B cell (primary cell): ENCODE data around the gene NUBP2. TPM values are rescaled to one million over a fixed set of nuclear protein-coding genes. Genes with fewer than 3 reads are reported as not detected.
A peak's percentile ranks its signal among the peaks of the same experiment; 100 is the strongest.

Experiments used
- ATAC-seq: fragments of 200-7000 bp; cut with Tn5 transposase; one replicate; pipeline ENCODE4 v1.10.0; 2021; ENCODE audit warnings: low read depth, mild to moderate bottlenecking, moderate number of reproducible peaks, moderate library complexity
- CTCF ChIA-PET: fragments of 350-600 bp; sonication (Branson Sonifier 250); formaldehyde crosslinking; loops from one replicate; lab custom pipeline; 2021; ENCODE audit warnings: antibody characterized with exemption, inconsistent platforms; lab: Charles Lee
- POLR2A ChIA-PET: fragments of 350-600 bp; sonication (Branson Sonifier 250); formaldehyde crosslinking; loops from one replicate; lab custom pipeline; 2021; ENCODE audit warnings: antibody characterized with exemption; lab: Charles Lee
- DNase-seq: peaks from one replicate; pipeline ENCODE4 v3.0.0; 2013
- H2AFZ ChIP-seq: 2 replicates; pipeline ENCODE4 v1.6.1; 2012; ENCODE audit warnings: mild to moderate bottlenecking, low read depth, low read length; ENCODE audit not compliant: insufficient read depth, poor library complexity, severe bottlenecking
- H3K27ac ChIP-seq, 2 donors: 1 replicate in 1 of 2; 2 replicates in 1 of 2; pipeline ENCODE4 v1.5.1; 2012 to 2013; ENCODE audit warnings: low read length in 2 of 2, mild to moderate bottlenecking in 2 of 2, moderate library complexity in 1 of 2
- H3K27me3 ChIP-seq, 4 experiments: fragments of 200-600 bp in 1 of 4; sonication (generic) in 1 of 4; replicated peaks in 1 of 4; 1 replicate in 2 of 4; 2 replicates in 2 of 4; pipeline versions ENCODE4 v1.6.1 to v1.7.0; 2013 to 2016; ENCODE audit warnings: low read length in 3 of 4, mild to moderate bottlenecking in 2 of 4, mixed read lengths in 1 of 4, moderate library complexity in 1 of 4; ENCODE audit not compliant: insufficient read depth in 4 of 4, control insufficient read depth in 3 of 4; ENCODE audit errors: control extremely low read depth in 1 of 4
- H3K36me3 ChIP-seq, 2 experiments: replicated peaks in 1 of 2; 1 replicate in 1 of 2; 2 replicates in 1 of 2; pipeline versions ENCODE4 v1.6.1 to v1.7.1; 2013; ENCODE audit warnings: low read length in 1 of 2; ENCODE audit not compliant: insufficient read depth in 2 of 2, control insufficient read depth in 1 of 2; ENCODE audit errors: control extremely low read depth in 1 of 2, extremely low read depth in 1 of 2
- H3K4me1 ChIP-seq, 2 donors: fragments of 200-600 bp in 1 of 2; sonication (generic) in 1 of 2; 1 replicate in 1 of 2; 2 replicates in 1 of 2; pipeline versions ENCODE4 v1.5.1 to v1.6.1; 2013 to 2017; ENCODE audit warnings: low read length in 2 of 2; ENCODE audit not compliant: control insufficient read depth in 2 of 2, insufficient read depth in 2 of 2
- H3K4me2 ChIP-seq: replicated peaks from 2 replicates; pipeline ENCODE3; 2012; ENCODE audit warnings: mild to moderate bottlenecking, low read depth, low read length; ENCODE audit not compliant: poor library complexity, severe bottlenecking
- H3K4me3 ChIP-seq, 5 experiments: fragments of 200-600 bp in 1 of 5; sonication (generic) in 1 of 5; 1 replicate in 3 of 5; 2 replicates in 2 of 5; pipeline versions ENCODE4 v1.5.1 to v1.7.0; 2011 to 2016; ENCODE audit warnings: low read length in 4 of 5, mild to moderate bottlenecking in 4 of 5, low read depth in 2 of 5, control low read depth in 1 of 5, moderate library complexity in 1 of 5; ENCODE audit not compliant: insufficient read depth in 1 of 5; ENCODE audit errors: control extremely low read depth in 1 of 5, extremely low read depth in 1 of 5
- H3K79me2 ChIP-seq: fragments of 200-600 bp; sonication (generic); one replicate; pipeline ENCODE4 v1.6.0; 2016; ENCODE audit warnings: low read length; ENCODE audit not compliant: control insufficient read depth, insufficient read depth
- H3K9ac ChIP-seq: fragments of 200-600 bp; sonication (generic); 2 replicates; pipeline ENCODE4 v1.6.1; 2017; ENCODE audit warnings: mild to moderate bottlenecking, low read length, moderate library complexity
- H3K9me3 ChIP-seq, 3 donors: one replicate each; pipeline versions ENCODE4 v1.6.1 to v1.7.1; 2013; ENCODE audit warnings: low read length in 2 of 3; ENCODE audit not compliant: control insufficient read depth in 2 of 3, insufficient read depth in 1 of 3; ENCODE audit errors: control extremely low read depth in 1 of 3
- H4K20me1 ChIP-seq: 2 replicates; pipeline ENCODE4 v1.6.0; 2012; ENCODE audit warnings: mild to moderate bottlenecking, low read length; ENCODE audit not compliant: insufficient read depth, control insufficient read depth, poor library complexity, severe bottlenecking
- H3K27ac Mint-ChIP-seq: one replicate; pipeline ENCODE4 v1.8.0; 2021; ENCODE audit warnings: mixed read lengths
- H3K27me3 Mint-ChIP-seq: one replicate; pipeline ENCODE4 v1.8.0; 2021; ENCODE audit warnings: mixed read lengths
- H3K4me1 Mint-ChIP-seq: one replicate; pipeline ENCODE4 v1.8.0; 2021; ENCODE audit warnings: mixed read lengths
- H3K4me3 Mint-ChIP-seq: one replicate; pipeline ENCODE4 v1.8.0; 2021; ENCODE audit warnings: mixed read lengths
- H3K9me3 Mint-ChIP-seq: one replicate; pipeline ENCODE4 v1.8.0; 2022; ENCODE audit warnings: mixed read lengths; ENCODE audit not compliant: insufficient read depth
- CTCF ChIP-seq: fragments of 200-600 bp; IDR thresholded peaks from one replicate; pipeline ENCODE4 v1.8.0; 2022; ENCODE audit warnings: antibody characterized with exemption, mild to moderate bottlenecking
- EZH2 ChIP-seq: IDR thresholded peaks from 2 replicates; pipeline ENCODE4 v1.6.1; 2012; ENCODE audit warnings: borderline replicate concordance, low read depth, mild to moderate bottlenecking, moderate library complexity, low read length; ENCODE audit not compliant: insufficient read depth, poor library complexity, severe bottlenecking
- WGBS: methylation state at CpG from one replicate; pipeline ENCODE4 v1.1.5; 2013; ENCODE audit warnings: missing lambda C conversion rate; ENCODE audit not compliant: insufficient coverage; 5-methylcytosine and 5-hydroxymethylcytosine counted together
- intact Hi-C: fragments of 100-400 bp; cut with micrococcal nuclease; formaldehyde crosslinking; loops from one replicate; pipeline ENCODE4 v1.10.0; 2022
- polyA plus RNA-seq: library from polyadenylated mRNA; depleted of rRNA; stranded (reverse); fragments of >200 nt; gene quantifications from 2 replicates; pipeline ENCODE4 v1.2.3, GENCODE V29; 2012
- total RNA-seq, 2 donors: library from RNA; stranded (reverse); fragments of 120-200 nt in 1 of 2; gene quantifications; 1 replicate in 1 of 2; 2 replicates in 1 of 2; pipeline versions ENCODE4 v1.2.3 to v1.2.4, GENCODE V29; 2013 to 2022

The NUBP2 gene
- total and polyA plus RNA-seq, 2 donors (not counting 1 experiment from before 2014, with no cell fraction given): 50.2 to 71.7 TPM

GRCh38 chr16:1826691-1827573 lies 44.2 kb downstream of the NUBP2 start, which contains the start of the genes FAHD1 and HAGH:
FAHD1 (plus strand) TSS chr16:1827206; CDS start chr16:1827239, 33 bp downstream.
HAGH (minus strand) TSS chr16:1826825; CDS start chr16:1826787, 38 bp downstream.
- ChIA-PET CTCF (interaction anchor here (0.6 to 2.0 kb wide), 4 partner anchors 12 to 122 kb away, joined by 3 to 5 read pairs (median 4); partner anchors contain the start of genes NUBP2 and SPSB3), POLR2A (interaction anchor here (0.6 to 1.6 kb wide), 9 partner anchors 44 to 1219 kb away, joined by 3 to 6 read pairs (median 5); partner anchors contain the start of genes CRAMP1, IFT140, NUBP2 and SPSB3)
- peak within 1 kb of the TSS; percentile 98 for H2AFZ ChIP-seq
- peaks cover 0 to 12% of the 10 kb centered on the region in 2 experiments for H3K36me3 ChIP-seq
- no peaks in the 10 kb centered on the region for H3K27me3 ChIP-seq
- peak within 1 kb of the TSS; percentile 70 to 95 (median 74) for H3K4me3 ChIP-seq
- ATAC-seq (peak; percentile 84), DNase-seq (peak; percentile 98)
- Mint-ChIP-seq H3K4me3 (peak within 1 kb of the TSS; percentile 98), H3K9me3 (no peaks in the 10 kb centered on the region), H3K27ac (peak within 1 kb of the TSS; percentile 96), H3K4me1 (peaks cover 44% of the 10 kb centered on the region), H3K27me3 (no peaks in the 10 kb centered on the region)
- peaks cover 47% of the 10 kb centered on the region for H3K79me2 ChIP-seq
- peaks cover 35% of the 10 kb centered on the region for H4K20me1 ChIP-seq
- no peaks in the 10 kb centered on the region for H3K9me3 ChIP-seq
- peak within 1 kb of the TSS; percentile 38 to 81 for H3K27ac ChIP-seq
- H3K9ac ChIP-seq: peak within 1 kb of the TSS; percentile 84
- TF ChIP-seq EZH2: no peak
- TF ChIP-seq CTCF: no peak
- peaks cover 25% of the 10 kb centered on the region in 2 donors for H3K4me1 ChIP-seq
- under 1% methylated on average over 104 of the region's 104 CpGs for WGBS
- H3K4me2 ChIP-seq: peak within 1 kb of the TSS; percentile 82
- intact Hi-C loops: loop anchor here (1.0 to 5.0 kb wide), 4 partner anchors 45 to 440 kb away; partner anchors contain the start of genes CRAMP1, EME2, IFT140 and MRPS34
